GM19438 (cell line): ENCODE data around the gene MDM1.

ENCODE experiments used
- ATAC-seq: cut with Tn5 transposase; IDR thresholded peaks from one replicate; pipeline ENCODE4 v1.9.1; 2021; ENCODE audit warnings: low read depth; ENCODE audit not compliant: unreplicated experiment

MDM1 gene

GRCh38 chr12:68356986-68357385 lies 24.8 kb upstream of the MDM1 start:
- no peak for ATAC-seq

GRCh38 chr12:68356060-68356695 lies 24.0 kb upstream of the MDM1 start:
- ATAC-seq: no peak

- no peak for ATAC-seq
These were observed 22.9 kb upstream of the MDM1 start for GRCh38 chr12:68354977-68355541.

- ATAC-seq: no peak
These were observed 19.9 kb upstream of the MDM1 start for GRCh38 chr12:68352067-68352466.

- ATAC-seq: no peak
These were observed 18.6 kb upstream of the MDM1 start for GRCh38 chr12:68350753-68351152.

GRCh38 chr12:68349921-68350606 lies 17.9 kb upstream of the MDM1 start:
- no peak for ATAC-seq

- ATAC-seq: no peak
These were observed 17.1 kb upstream of the MDM1 start for GRCh38 chr12:68349220-68349621.

- ATAC-seq: no peak
These were observed 16.3 kb upstream of the MDM1 start for GRCh38 chr12:68348419-68348818.

GRCh38 chr12:68345763-68346162 lies 13.6 kb upstream of the MDM1 start:
- ATAC-seq: no peak

- no peak for ATAC-seq
These were observed 12.0 kb upstream of the MDM1 start for GRCh38 chr12:68344126-68344525.

- ATAC-seq: no peak
These were observed 10.8 kb upstream of the MDM1 start for GRCh38 chr12:68342966-68343365.

- no peak for ATAC-seq
These were observed 9.7 kb upstream of the MDM1 start for GRCh38 chr12:68341822-68342221.

- no peak for ATAC-seq
These were observed 8.5 kb upstream of the MDM1 start for GRCh38 chr12:68340404-68341270.

GRCh38 chr12:68336889-68337303 lies 4.7 kb upstream of the MDM1 start:
- no peak for ATAC-seq

GRCh38 chr12:68335462-68335861 lies 3.3 kb upstream of the MDM1 start:
- no peak for ATAC-seq

- no peak for ATAC-seq
These were observed 2.0 kb upstream of the MDM1 start for GRCh38 chr12:68334132-68334531.

- no peak for ATAC-seq
These were observed 817 bp upstream of the MDM1 start for GRCh38 chr12:68332728-68333630.

- no peak for ATAC-seq
These were observed 678 bp downstream of the MDM1 start for GRCh38 chr12:68331500-68331868.

- ATAC-seq: no peak
These were observed 4.3 kb downstream of the MDM1 start for GRCh38 chr12:68327896-68328295.

- ATAC-seq: no peak
These were observed 5.4 kb downstream of the MDM1 start for GRCh38 chr12:68326716-68327115.
